ENCODE results near the gene FSHB.

DNA sequence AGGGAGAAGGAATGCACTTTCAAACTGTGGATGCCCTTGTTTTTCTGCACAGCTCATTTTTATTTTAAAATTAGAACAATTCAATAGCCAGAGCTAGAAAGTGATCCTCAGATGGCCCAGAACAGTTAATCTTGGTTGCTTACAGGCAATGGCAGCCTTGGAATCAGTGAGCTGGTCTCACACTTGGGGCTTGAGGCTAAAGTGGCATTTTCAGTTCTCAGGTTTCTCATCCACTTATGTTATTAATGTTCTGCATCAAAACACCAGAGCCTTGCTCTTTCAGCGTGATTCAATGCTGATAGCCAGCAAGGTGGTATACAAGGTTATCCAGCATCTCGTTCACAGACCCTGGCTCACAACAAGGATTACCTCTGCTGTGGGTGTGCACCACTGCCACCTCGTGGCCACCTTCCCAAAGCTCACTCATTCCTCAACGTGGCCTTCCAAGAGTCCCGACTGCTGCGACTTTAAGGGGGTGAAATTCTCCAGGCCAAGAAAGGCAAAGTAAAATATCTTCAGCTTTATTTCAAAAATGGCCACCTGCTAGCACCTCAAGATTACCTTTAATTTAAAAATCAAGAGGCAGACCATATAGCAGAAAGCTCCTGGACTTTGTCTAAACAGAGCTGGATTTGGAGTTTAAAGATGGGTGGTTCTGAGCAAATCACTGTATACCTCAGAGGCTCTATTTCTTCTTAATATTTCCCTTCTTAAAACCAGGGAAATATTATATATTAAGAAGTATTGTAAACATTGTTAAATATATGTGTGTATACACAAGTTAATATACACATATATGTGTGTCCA, 34.2 kb upstream of the FSHB start:
- TF ChIP-seq CTCF (IDR thresholded peaks at IDR 0.05) = peak; percentile 84
- TF ChIP-seq POLR2AphosphoS5 (IDR thresholded peaks at IDR 0.05; ENCODE audit: low read depth, low read length) = no peak
- TF ChIP-seq TCF7L2 (IDR thresholded peaks at IDR 0.05; ENCODE audit: low read depth, low read length) = no peak
- TF ChIP-seq REST (IDR thresholded peaks at IDR 0.05; ENCODE audit: insufficient read depth in 1 of 2, low read depth in 2 of 2, low read length in 1 of 2) = no peak

All from Panc1 (cell line).